ENCODE results near the gene C6orf141. TPM values are rescaled to one million over a fixed set of nuclear protein-coding genes. Genes with fewer than 3 reads are reported as not detected.

C6orf141 gene
- total RNA-seq, 1 experiment from 2014 or later: 31.6 TPM

DNA sequence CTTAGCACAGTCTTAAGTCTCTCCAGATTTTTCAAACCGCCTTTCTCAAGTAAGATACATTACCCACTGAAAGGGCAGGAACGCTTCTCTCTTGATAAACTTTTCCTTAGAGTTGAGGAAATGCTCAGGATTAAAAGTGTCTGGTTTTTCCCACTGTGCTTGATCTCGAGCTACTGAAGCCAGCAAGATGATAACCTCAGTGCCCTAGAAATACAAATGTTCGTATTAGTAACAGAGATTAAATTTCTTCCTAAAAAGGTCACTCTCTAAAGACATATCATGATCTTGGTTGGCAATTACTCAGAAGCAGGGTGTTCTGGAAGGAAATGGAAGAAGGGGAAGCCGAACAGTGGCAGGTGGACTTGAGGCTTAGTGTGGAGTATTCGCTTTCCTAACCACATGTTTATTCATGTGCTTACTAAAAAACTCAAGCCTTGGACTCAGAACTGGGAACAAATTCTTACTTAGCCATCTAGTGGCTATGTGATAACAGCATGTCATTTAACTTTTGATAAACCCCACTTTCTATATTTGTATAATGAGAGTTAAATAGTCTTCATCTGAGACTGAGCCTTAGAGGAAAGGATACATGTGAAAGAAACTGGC lies 20.1 kb downstream of the C6orf141 start:
- no peaks in the 10 kb centered on the region for H3K9me3 ChIP-seq (ENCODE audit: control insufficient read depth in 1 of 2, insufficient read depth in 1 of 2, low read depth in 1 of 2, low read length in 2 of 2)
- H3K4me3 ChIP-seq (replicated peaks in 1 of 2; ENCODE audit: low read depth in 1 of 2, low read length in 2 of 2): no peak overlapping the region
- H2AFZ ChIP-seq (ENCODE audit: low read depth, low read length, poor library complexity, severe bottlenecking): peak overlapping the region; percentile 14
- intact Hi-C loops (cut with micrococcal nuclease): no loop called here
- no peak overlapping the region for H3K4me2 ChIP-seq (ENCODE audit: low read length)
- POLR2A ChIA-PET: no interaction called here
- TF ChIP-seq, protein P1, sequence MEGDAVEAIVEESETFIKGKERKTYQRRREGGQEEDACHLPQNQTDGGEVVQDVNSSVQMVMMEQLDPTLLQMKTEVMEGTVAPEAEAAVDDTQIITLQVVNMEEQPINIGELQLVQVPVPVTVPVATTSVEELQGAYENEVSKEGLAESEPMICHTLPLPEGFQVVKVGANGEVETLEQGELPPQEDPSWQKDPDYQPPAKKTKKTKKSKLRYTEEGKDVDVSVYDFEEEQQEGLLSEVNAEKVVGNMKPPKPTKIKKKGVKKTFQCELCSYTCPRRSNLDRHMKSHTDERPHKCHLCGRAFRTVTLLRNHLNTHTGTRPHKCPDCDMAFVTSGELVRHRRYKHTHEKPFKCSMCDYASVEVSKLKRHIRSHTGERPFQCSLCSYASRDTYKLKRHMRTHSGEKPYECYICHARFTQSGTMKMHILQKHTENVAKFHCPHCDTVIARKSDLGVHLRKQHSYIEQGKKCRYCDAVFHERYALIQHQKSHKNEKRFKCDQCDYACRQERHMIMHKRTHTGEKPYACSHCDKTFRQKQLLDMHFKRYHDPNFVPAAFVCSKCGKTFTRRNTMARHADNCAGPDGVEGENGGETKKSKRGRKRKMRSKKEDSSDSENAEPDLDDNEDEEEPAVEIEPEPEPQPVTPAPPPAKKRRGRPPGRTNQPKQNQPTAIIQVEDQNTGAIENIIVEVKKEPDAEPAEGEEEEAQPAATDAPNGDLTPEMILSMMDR (IDR thresholded peaks at IDR 0.05 in 2 of 3, conservative IDR thresholded peaks at IDR 0.05 in 1 of 3; ENCODE audit: borderline replicate concordance in 1 of 3, insufficient read depth in 1 of 3, low read depth in 2 of 3, low read length in 2 of 3): peak; percentile 25 to 58 (median 42); a peak in 4 of 6 replicates
- TF ChIP-seq ELF1 (IDR thresholded peaks at IDR 0.05; ENCODE audit: borderline replicate concordance, low read depth): no peak
- TF ChIP-seq, protein P2, sequence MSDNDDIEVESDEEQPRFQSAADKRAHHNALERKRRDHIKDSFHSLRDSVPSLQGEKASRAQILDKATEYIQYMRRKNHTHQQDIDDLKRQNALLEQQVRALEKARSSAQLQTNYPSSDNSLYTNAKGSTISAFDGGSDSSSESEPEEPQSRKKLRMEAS (IDR thresholded peaks at IDR 0.05): 0 out of 2 replicates have a peak, but pooled peaks have one; percentile 20
- TF ChIP-seq RAD21 (IDR thresholded peaks at IDR 0.05; ENCODE audit: low read depth): peak; percentile 40
- no TSS peak for BruUV-seq (replicated peaks)
- H4K20me1 ChIP-seq (ENCODE audit: insufficient read depth): no peaks in the 10 kb centered on the region
- H3K9ac ChIP-seq (ENCODE audit: low read length): no peak overlapping the region
- no peaks in the 10 kb centered on the region for H3K79me2 ChIP-seq (ENCODE audit: insufficient read depth, low read length)
- ATAC-seq: peak; percentile 73
- no peaks in the 10 kb centered on the region for H3K36me3 ChIP-seq (ENCODE audit: control insufficient read depth in 1 of 2, insufficient read depth in 2 of 2, low read length in 2 of 2)
- CTCF ChIA-PET: interaction anchor here (0.9 to 1.8 kb wide), 2 partner anchors 22 to 39 kb away, joined by 3 to 7 read pairs; no protein-coding TSS in a partner anchor
- no peaks in the 10 kb centered on the region for H3K27me3 ChIP-seq (ENCODE audit: insufficient read depth, low read length)
- peaks cover 12 to 20% of the 10 kb centered on the region in 2 experiments for H3K4me1 ChIP-seq (ENCODE audit: control insufficient read depth in 1 of 2, insufficient read depth in 2 of 2, low read length in 2 of 2)
- H3K27ac ChIP-seq (ENCODE audit: low read depth, low read length): no peak overlapping the region
- H3K9me2 ChIP-seq (ENCODE audit: insufficient read depth): no peaks in the 10 kb centered on the region
- RAD21 ChIA-PET (ENCODE audit: low non-redundant PET in 1 of 2, low total read pairs in 2 of 2, uncharacterized antibody in 2 of 2, unreplicated experiment in 2 of 2): no interaction called here
- no peak for DNase-seq (ENCODE audit: low read depth, low spot score)

DNA sequence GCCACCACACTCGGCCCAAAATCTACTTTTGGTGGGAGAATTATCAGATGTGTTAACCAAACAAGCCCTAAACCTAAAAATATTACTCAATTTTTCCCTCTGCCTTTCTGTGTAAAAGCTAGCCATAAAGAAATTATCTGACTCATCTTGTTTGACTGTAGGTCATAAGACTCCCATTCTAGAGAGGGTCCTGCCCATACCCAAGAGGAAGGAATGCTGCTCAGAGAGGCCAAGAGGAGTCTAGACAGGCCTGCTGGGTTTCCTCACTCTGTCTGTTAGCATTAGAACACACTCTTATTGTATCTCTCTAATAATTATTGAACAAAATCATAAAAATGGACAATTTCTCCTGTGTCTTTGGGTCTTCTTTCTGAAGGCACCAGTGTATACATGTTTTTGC lies 26.1 kb downstream of the C6orf141 start:
- no peak for DNase-seq (ENCODE audit: low read depth, low spot score)
- intact Hi-C loops (cut with micrococcal nuclease): no loop called here
- no peak overlapping the region for H3K4me2 ChIP-seq (ENCODE audit: low read length)
- TF ChIP-seq EZH2phosphoT487 (IDR thresholded peaks at IDR 0.05; ENCODE audit: borderline replicate concordance) (no peak), POLR2A (IDR thresholded peaks at IDR 0.05; ENCODE audit: borderline replicate concordance, extremely low read depth, insufficient read depth, insufficient read length) (no peak), EGR1 (IDR thresholded peaks at IDR 0.05; ENCODE audit: low read depth) (no peak), SIN3A (IDR thresholded peaks at IDR 0.05; ENCODE audit: low read depth) (no peak)
- TF ChIP-seq, protein P2 (IDR thresholded peaks at IDR 0.05): no peak
- TF ChIP-seq, protein P3, sequence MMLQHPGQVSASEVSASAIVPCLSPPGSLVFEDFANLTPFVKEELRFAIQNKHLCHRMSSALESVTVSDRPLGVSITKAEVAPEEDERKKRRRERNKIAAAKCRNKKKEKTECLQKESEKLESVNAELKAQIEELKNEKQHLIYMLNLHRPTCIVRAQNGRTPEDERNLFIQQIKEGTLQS (IDR thresholded peaks at IDR 0.05): no peak
- TF ChIP-seq, protein P4, sequence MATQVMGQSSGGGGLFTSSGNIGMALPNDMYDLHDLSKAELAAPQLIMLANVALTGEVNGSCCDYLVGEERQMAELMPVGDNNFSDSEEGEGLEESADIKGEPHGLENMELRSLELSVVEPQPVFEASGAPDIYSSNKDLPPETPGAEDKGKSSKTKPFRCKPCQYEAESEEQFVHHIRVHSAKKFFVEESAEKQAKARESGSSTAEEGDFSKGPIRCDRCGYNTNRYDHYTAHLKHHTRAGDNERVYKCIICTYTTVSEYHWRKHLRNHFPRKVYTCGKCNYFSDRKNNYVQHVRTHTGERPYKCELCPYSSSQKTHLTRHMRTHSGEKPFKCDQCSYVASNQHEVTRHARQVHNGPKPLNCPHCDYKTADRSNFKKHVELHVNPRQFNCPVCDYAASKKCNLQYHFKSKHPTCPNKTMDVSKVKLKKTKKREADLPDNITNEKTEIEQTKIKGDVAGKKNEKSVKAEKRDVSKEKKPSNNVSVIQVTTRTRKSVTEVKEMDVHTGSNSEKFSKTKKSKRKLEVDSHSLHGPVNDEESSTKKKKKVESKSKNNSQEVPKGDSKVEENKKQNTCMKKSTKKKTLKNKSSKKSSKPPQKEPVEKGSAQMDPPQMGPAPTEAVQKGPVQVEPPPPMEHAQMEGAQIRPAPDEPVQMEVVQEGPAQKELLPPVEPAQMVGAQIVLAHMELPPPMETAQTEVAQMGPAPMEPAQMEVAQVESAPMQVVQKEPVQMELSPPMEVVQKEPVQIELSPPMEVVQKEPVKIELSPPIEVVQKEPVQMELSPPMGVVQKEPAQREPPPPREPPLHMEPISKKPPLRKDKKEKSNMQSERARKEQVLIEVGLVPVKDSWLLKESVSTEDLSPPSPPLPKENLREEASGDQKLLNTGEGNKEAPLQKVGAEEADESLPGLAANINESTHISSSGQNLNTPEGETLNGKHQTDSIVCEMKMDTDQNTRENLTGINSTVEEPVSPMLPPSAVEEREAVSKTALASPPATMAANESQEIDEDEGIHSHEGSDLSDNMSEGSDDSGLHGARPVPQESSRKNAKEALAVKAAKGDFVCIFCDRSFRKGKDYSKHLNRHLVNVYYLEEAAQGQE (IDR thresholded peaks at IDR 0.05; ENCODE audit: low read depth): no peak
- ChIA-PET RAD21 (ENCODE audit: low non-redundant PET in 1 of 2, low total read pairs in 2 of 2, uncharacterized antibody in 2 of 2, unreplicated experiment in 2 of 2) (no interaction called here), CTCF (no interaction called here), POLR2A (no interaction called here)
- H3K79me2 ChIP-seq (ENCODE audit: insufficient read depth, low read length): no peaks in the 10 kb centered on the region
- H3K36me3 ChIP-seq (ENCODE audit: control insufficient read depth in 1 of 2, insufficient read depth in 2 of 2, low read length in 2 of 2): no peaks in the 10 kb centered on the region
- no peak for ATAC-seq
- H3K27me3 ChIP-seq (ENCODE audit: insufficient read depth, low read length): no peaks in the 10 kb centered on the region
- H3K9me3 ChIP-seq (ENCODE audit: control insufficient read depth in 1 of 2, insufficient read depth in 1 of 2, low read depth in 1 of 2, low read length in 2 of 2): no peaks in the 10 kb centered on the region
- no peaks in the 10 kb centered on the region for H3K9me2 ChIP-seq (ENCODE audit: insufficient read depth)
- H2AFZ ChIP-seq (ENCODE audit: low read depth, low read length, poor library complexity, severe bottlenecking): no peak overlapping the region
- no peak overlapping the region for H3K27ac ChIP-seq (ENCODE audit: low read depth, low read length)
- no peaks in the 10 kb centered on the region for H3K4me1 ChIP-seq (ENCODE audit: control insufficient read depth in 1 of 2, insufficient read depth in 2 of 2, low read length in 2 of 2)
- BruUV-seq (replicated peaks): no TSS peak
- no peaks in the 10 kb centered on the region for H4K20me1 ChIP-seq (ENCODE audit: insufficient read depth)
- H3K9ac ChIP-seq (ENCODE audit: low read length): no peak overlapping the region
- no peak overlapping the region for H3K4me3 ChIP-seq (replicated peaks in 1 of 2; ENCODE audit: low read depth in 1 of 2, low read length in 2 of 2)

All from HCT116 (cell line).